GM18511 (cell line): ENCODE results near the gene PLCD1.

Experiments
- ATAC-seq: cut with Tn5 transposase; IDR thresholded peaks from one replicate; pipeline ENCODE4 v1.9.1; 2021; ENCODE audit warnings: mild to moderate bottlenecking, moderate library complexity; ENCODE audit not compliant: unreplicated experiment

Gene PLCD1

GRCh38 chr3:38001456-38002081 is 27.9 kb downstream of the PLCD1 start:
- no peak for ATAC-seq

GRCh38 chr3:38000965-38001455 is 28.4 kb downstream of the PLCD1 start:
- ATAC-seq, result no peak

GRCh38 chr3:38000242-38000916 is 29.1 kb downstream of the PLCD1 start:
- ATAC-seq, result no peak

GRCh38 chr3:37999836-38000235 is 29.6 kb downstream of the PLCD1 start:
- ATAC-seq, result no peak

GRCh38 chr3:37997791-37998370 is 31.6 kb downstream of the PLCD1 start:
- ATAC-seq, result no peak

- no peak for ATAC-seq
Measured at GRCh38 chr3:37997342-37997741, 32.1 kb downstream of the PLCD1 start.

- peak; percentile 59 for ATAC-seq
Measured at GRCh38 chr3:37996785-37997301, 32.6 kb downstream of the PLCD1 start.

- no peak for ATAC-seq
Measured at GRCh38 chr3:37995652-37996641, 33.5 kb downstream of the PLCD1 start.

- peak; percentile 1 for ATAC-seq
Measured at GRCh38 chr3:37994639-37994972, 34.8 kb downstream of the PLCD1 start.

GRCh38 chr3:37993820-37994638 is 35.4 kb downstream of the PLCD1 start:
- peak; percentile 71 for ATAC-seq

- ATAC-seq, result no peak
Measured at GRCh38 chr3:37993460-37993819, 36.0 kb downstream of the PLCD1 start.

- ATAC-seq, result no peak
Measured at GRCh38 chr3:37993067-37993455, 36.4 kb downstream of the PLCD1 start.

- ATAC-seq, result no peak
Measured at GRCh38 chr3:37992271-37993066, 37.0 kb downstream of the PLCD1 start.

- ATAC-seq, result no peak
Measured at GRCh38 chr3:37991823-37992222, 37.6 kb downstream of the PLCD1 start.

- ATAC-seq, result no peak
Measured at GRCh38 chr3:37991109-37991508, 38.3 kb downstream of the PLCD1 start.

GRCh38 chr3:37990527-37990926 is 38.9 kb downstream of the PLCD1 start, which contains the start of gene VILL:
TSS of gene VILL (plus strand) at chr3:37990786. CDS start at chr3:37993673, 2,887 bp downstream.
- no peak for ATAC-seq

- ATAC-seq, result no peak
Measured at GRCh38 chr3:37989821-37990480, 39.5 kb downstream of the PLCD1 start.

GRCh38 chr3:37988931-37989525 is 40.4 kb downstream of the PLCD1 start:
- no peak for ATAC-seq
